GM13976 (cell line): ENCODE measurements around the gene TNPO1.
A peak's percentile ranks its signal among the peaks of the same experiment; 100 is the strongest.

Source experiments
- DNase-seq: peaks from one replicate; pipeline ENCODE4 v3.0.0; 2012; ENCODE audit warnings: low spot score
- in situ Hi-C: fragments of 300-500 bp; cut with MboI; formaldehyde crosslinking; loops from one replicate; pipeline ENCODE4 v1.12.0; 2022; ENCODE audit warnings: low sequenced_read_pairs, mixed read lengths, inconsistent platforms; ENCODE audit not compliant: unreplicated experiment
- TF ChIP-seq, protein P1 (sequence below): IDR thresholded peaks from 2 replicates; pipeline ENCODE4 v1.5.1; 2012; ENCODE audit warnings: borderline replicate concordance, mild to moderate bottlenecking; ENCODE audit not compliant: insufficient read depth; ENCODE audit errors: extremely low read depth, missing control alignments, control extremely low read depth

Gene TNPO1

GRCh38 chr5:72951671-72952468, 135.4 kb downstream of the TNPO1 start:
- no peak for DNase-seq
- in situ Hi-C loops, result no loop called here
- TF ChIP-seq, protein P1, sequence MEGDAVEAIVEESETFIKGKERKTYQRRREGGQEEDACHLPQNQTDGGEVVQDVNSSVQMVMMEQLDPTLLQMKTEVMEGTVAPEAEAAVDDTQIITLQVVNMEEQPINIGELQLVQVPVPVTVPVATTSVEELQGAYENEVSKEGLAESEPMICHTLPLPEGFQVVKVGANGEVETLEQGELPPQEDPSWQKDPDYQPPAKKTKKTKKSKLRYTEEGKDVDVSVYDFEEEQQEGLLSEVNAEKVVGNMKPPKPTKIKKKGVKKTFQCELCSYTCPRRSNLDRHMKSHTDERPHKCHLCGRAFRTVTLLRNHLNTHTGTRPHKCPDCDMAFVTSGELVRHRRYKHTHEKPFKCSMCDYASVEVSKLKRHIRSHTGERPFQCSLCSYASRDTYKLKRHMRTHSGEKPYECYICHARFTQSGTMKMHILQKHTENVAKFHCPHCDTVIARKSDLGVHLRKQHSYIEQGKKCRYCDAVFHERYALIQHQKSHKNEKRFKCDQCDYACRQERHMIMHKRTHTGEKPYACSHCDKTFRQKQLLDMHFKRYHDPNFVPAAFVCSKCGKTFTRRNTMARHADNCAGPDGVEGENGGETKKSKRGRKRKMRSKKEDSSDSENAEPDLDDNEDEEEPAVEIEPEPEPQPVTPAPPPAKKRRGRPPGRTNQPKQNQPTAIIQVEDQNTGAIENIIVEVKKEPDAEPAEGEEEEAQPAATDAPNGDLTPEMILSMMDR, result no peak

GRCh38 chr5:72954389-72954788, 137.9 kb downstream of the TNPO1 start:
- no peak for DNase-seq
- TF ChIP-seq, protein P1, result no peak
- in situ Hi-C loops, result no loop called here

- TF ChIP-seq, protein P1, result no peak
- no peak for DNase-seq
- in situ Hi-C loops, result no loop called here
Measured at GRCh38 chr5:72955143-72955767, 138.8 kb downstream of the TNPO1 start.

DNA sequence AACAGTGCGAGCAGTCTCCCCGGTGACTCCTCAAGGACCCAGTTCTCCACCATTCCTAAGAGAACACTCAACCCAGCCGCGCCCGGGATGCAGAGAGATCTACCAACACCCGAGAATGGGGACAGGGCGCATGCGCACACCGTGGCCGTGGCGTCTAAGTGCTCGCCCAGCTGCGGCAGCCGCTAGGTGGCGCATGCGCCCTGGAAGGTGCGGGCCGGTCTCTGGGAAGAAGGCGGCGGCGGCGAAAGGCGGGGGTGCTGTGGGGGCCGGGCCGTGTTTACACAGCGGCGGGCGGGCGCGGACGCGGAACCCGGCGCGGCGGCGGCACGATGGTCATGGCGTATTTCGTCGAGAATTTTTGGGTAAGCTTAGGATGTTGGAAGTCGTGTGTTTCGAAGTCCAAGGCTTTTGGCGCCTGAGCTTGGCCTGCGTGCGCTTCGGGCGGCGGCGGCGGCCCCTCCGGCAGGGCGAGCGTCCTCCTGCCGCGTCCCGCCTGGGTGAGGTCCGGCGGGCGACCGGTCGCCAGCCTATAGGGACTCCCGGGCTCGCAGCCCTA, 139.4 kb downstream of the TNPO1 start, which contains the start of gene FCHO2:
FCHO2 (plus strand) TSS at position 274 of the 556 bp plus-strand sequence; CDS start at position 330, 56 bp downstream.
- peak; percentile 98 for DNase-seq
- TF ChIP-seq, protein P1, result peak; percentile 92
- in situ Hi-C loops, result no loop called here

GRCh38 chr5:72956324-72957140, 140.1 kb downstream of the TNPO1 start:
- TF ChIP-seq, protein P1, result no peak
- in situ Hi-C loops, result no loop called here
- DNase-seq, result no peak

GRCh38 chr5:72957337-72957736, 140.9 kb downstream of the TNPO1 start:
- TF ChIP-seq, protein P1, result no peak

More at GRCh38 chr5:72957337-72957736, 140.9 kb downstream of the TNPO1 start:
- in situ Hi-C loops, result no loop called here
- DNase-seq, result no peak
